PC-3 (cell line): ENCODE measurements around the gene GPC2. TPM values are rescaled to one million over a fixed set of nuclear protein-coding genes. Genes with fewer than 3 reads are reported as not detected.

ENCODE experiments used
- ATAC-seq: fragments of 200-7000 bp; cut with Tn5 transposase; 2 replicates; pipeline ENCODE4 v1.9.1; 2020; ENCODE audit warnings: mild to moderate bottlenecking, moderate library complexity
- BruUV-seq: library from RNA; stranded (reverse); fragments of 400-500 nt; replicated peaks from 2 replicates; lab custom pipeline; 2021; lab: Mats Ljungman, UMichigan
- CTCF ChIA-PET: fragments of 300-600 bp; sonication (Branson Sonifier 250); formaldehyde crosslinking; loops from one replicate; lab custom pipeline; 2022; ENCODE audit warnings: antibody characterized with exemption; lab: Charles Lee
- POLR2A ChIA-PET: fragments of 300-600 bp; sonication (Branson Sonifier 250); formaldehyde crosslinking; loops from one replicate; lab custom pipeline; 2022; ENCODE audit warnings: antibody characterized with exemption; ENCODE audit not compliant: unreplicated experiment; lab: Charles Lee
- DNase-seq: peaks from one replicate; pipeline ENCODE4 v3.0.0-alpha.2; 2015
- H2AFZ ChIP-seq: fragments of 300-600 bp; sonication (generic); 2 replicates; pipeline ENCODE4 v1.6.0; 2016; ENCODE audit warnings: antibody characterized with exemption, low read length
- H3F3A ChIP-seq: fragments of 300-600 bp; sonication (generic); one replicate; pipeline ENCODE4 v1.6.0; 2017; ENCODE audit warnings: antibody characterized with exemption, low read length, control low read depth, mild to moderate bottlenecking; ENCODE audit not compliant: unreplicated experiment
- H3K27ac ChIP-seq: fragments of 300-600 bp; sonication (generic); 2 replicates; pipeline ENCODE4 v1.5.1; 2016; ENCODE audit warnings: mild to moderate bottlenecking, low read length
- H3K27me3 ChIP-seq: fragments of 300-600 bp; sonication (generic); 2 replicates; pipeline ENCODE4 v1.6.1; 2016; ENCODE audit warnings: low read length, mixed read lengths
- H3K36me3 ChIP-seq: fragments of 300-600 bp; sonication (generic); 2 replicates; pipeline ENCODE4 v1.6.1; 2016; ENCODE audit warnings: low read depth, mixed run types, low read length, mixed read lengths
- H3K4me1 ChIP-seq: fragments of 300-600 bp; sonication (generic); 2 replicates; pipeline ENCODE4 v1.5.1; 2016; ENCODE audit warnings: low read length; ENCODE audit not compliant: insufficient read depth
- H3K4me2 ChIP-seq: fragments of 300-600 bp; sonication (generic); 2 replicates; pipeline ENCODE4 v1.6.0; 2016; ENCODE audit warnings: low read length
- H3K4me3 ChIP-seq: fragments of 300-600 bp; sonication (generic); 2 replicates; pipeline ENCODE4 v1.5.1; 2016; ENCODE audit warnings: mild to moderate bottlenecking, low read length, mixed read lengths
- H3K79me2 ChIP-seq: fragments of 300-600 bp; sonication (generic); 2 replicates; pipeline ENCODE4 v1.6.1; 2017; ENCODE audit warnings: low read length, mixed read lengths
- H3K9ac ChIP-seq: fragments of 300-600 bp; sonication (generic); 2 replicates; pipeline ENCODE4 v1.6.0; 2016; ENCODE audit warnings: mild to moderate bottlenecking, low read length
- H3K9me2 ChIP-seq: fragments of 300-600 bp; sonication (generic); replicated peaks from 2 replicates; pipeline ENCODE4 v1.6.1; 2016; ENCODE audit warnings: mixed run types, low read length, mixed read lengths
- H3K9me3 ChIP-seq: fragments of 300-600 bp; sonication (generic); 2 replicates; pipeline ENCODE4 v1.6.1; 2016; ENCODE audit warnings: low read length, mixed read lengths
- H4K20me1 ChIP-seq: fragments of 300-600 bp; sonication (generic); 2 replicates; pipeline ENCODE4 v1.6.1; 2016; ENCODE audit warnings: low read length, mixed read lengths
- EZH2 ChIP-seq: fragments of 300-600 bp; sonication (generic); IDR thresholded peaks from one replicate; pipeline ENCODE4 v1.6.1; 2017; ENCODE audit warnings: antibody characterized with exemption, mild to moderate bottlenecking, low read length; ENCODE audit not compliant: unreplicated experiment
- EZH2phosphoT487 ChIP-seq: fragments of 300-600 bp; sonication (generic); IDR thresholded peaks from 2 replicates; pipeline ENCODE4 v1.6.1; 2018; ENCODE audit warnings: mild to moderate bottlenecking, antibody characterized with exemption, low read length, borderline replicate concordance
- intact Hi-C: fragments of 100-400 bp; cut with micrococcal nuclease; formaldehyde crosslinking; loops from 2 replicates; pipeline ENCODE4 v1.9.0; 2023
- total RNA-seq: library from RNA; depleted of rRNA; stranded (reverse); fragments of >200 nt; gene quantifications from 2 replicates; pipeline ENCODE4 v1.2.3, GENCODE V29; 2014
- TF ChIP-seq, protein P1 (sequence below): fragments of 300-600 bp; sonication (generic); conservative IDR thresholded peaks from 2 replicates; pipeline ENCODE4 v1.5.1; 2017; ENCODE audit warnings: antibody characterized with exemption, low read depth, mild to moderate bottlenecking, low read length

GPC2 gene
- total RNA-seq, 1 experiment from 2014 or later: 1.6 TPM

DNA sequence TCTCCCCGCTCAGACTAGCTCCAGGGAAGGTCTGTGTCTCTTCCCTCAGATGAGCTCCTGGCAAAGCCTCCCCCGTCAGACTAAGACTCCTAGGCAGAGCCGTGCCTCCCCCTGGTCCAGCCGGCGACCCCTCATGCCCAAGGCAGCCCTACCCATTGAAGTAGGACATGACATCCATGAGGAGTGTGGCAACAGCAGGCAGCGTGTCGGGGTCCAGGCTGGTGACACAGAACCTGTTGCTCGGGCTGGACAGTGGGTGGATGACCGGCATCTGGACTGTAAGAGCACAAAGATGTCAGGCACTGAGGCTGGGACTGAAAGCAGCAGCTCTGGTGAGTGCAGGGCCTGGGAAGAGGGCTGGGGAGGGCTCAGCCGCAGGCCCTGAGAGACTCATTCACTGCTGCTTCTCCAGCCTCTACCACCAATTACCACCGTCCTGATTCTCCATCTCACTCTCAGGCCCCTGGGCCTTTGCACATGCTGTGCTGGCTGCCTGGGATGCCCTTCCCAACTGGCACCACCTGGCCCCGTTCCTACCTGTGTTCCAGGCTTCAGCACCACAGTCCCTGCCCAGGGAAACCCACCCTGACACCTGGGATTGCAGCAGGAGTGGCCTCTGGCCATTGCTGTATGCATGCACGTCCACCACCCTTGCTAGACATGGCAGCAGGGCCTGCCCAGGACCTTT is 45.4 kb upstream of the GPC2 start:
- Histone ChIP-seq H3K79me2 (no peaks in the 10 kb centered on the region), H3F3A (no peaks in the 10 kb centered on the region), H3K4me2 (no peak overlapping the region), H3K4me3 (no peak overlapping the region), H3K27me3 (no peaks in the 10 kb centered on the region), H2AFZ (no peak overlapping the region), H3K9ac (no peak overlapping the region), H3K36me3 (no peaks in the 10 kb centered on the region), H3K9me2 (no peaks in the 10 kb centered on the region), H3K4me1 (no peaks in the 10 kb centered on the region), H3K27ac (no peak overlapping the region), H3K9me3 (no peaks in the 10 kb centered on the region), H4K20me1 (no peaks in the 10 kb centered on the region)
- no peak for DNase-seq
- ChIA-PET CTCF (interaction anchor here (0.6 kb wide), 1 partner anchor 185 kb away, joined by 3 read pairs; no protein-coding TSS in a partner anchor), POLR2A (no interaction called here)
- ATAC-seq: no peak
- no TSS peak for BruUV-seq
- intact Hi-C loops: no loop called here
- TF ChIP-seq, protein P1, sequence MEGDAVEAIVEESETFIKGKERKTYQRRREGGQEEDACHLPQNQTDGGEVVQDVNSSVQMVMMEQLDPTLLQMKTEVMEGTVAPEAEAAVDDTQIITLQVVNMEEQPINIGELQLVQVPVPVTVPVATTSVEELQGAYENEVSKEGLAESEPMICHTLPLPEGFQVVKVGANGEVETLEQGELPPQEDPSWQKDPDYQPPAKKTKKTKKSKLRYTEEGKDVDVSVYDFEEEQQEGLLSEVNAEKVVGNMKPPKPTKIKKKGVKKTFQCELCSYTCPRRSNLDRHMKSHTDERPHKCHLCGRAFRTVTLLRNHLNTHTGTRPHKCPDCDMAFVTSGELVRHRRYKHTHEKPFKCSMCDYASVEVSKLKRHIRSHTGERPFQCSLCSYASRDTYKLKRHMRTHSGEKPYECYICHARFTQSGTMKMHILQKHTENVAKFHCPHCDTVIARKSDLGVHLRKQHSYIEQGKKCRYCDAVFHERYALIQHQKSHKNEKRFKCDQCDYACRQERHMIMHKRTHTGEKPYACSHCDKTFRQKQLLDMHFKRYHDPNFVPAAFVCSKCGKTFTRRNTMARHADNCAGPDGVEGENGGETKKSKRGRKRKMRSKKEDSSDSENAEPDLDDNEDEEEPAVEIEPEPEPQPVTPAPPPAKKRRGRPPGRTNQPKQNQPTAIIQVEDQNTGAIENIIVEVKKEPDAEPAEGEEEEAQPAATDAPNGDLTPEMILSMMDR: no peak
- TF ChIP-seq EZH2phosphoT487 (no peak), EZH2 (no peak)

DNA sequence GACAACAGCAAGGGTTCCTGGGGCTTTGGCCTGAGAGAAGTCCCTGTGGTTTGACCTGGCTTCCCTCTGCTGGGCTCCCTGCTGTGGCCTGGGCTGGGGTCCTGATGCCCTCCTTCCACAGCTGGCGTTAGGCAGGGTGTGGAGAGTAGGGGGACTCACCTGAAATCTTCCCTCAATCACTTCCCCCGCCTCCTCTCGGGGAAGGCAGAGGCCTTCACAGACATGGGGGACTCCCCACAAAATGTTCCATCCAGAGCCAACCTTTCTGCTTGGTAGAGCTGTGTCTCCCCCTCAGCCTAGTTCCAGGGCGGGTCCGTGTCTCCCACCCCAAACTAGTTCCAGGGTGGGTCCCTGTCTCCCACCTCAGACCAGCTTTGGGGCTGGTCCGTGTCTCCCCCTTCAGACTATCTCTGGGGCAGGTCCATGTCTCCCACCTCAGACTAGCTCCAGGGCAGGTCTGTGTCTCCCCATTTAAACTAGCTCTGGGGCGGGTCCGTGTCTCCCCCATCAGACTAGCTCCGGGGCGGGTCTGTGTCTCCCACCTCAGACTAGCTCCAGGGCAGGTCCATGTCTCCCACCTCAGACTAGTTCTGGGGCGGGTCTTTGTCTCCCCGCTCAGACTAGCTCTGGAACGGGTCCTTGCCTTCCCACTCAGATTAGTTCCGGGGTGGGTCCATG is 44.7 kb upstream of the GPC2 start:
- no peak overlapping the region for H3K27ac ChIP-seq
- intact Hi-C loops: no loop called here
- CTCF ChIA-PET: interaction anchor here (0.6 kb wide), 2 partner anchors 186 to 583 kb away, joined by 3 read pairs; no protein-coding TSS in a partner anchor
- H3K36me3 ChIP-seq: no peaks in the 10 kb centered on the region
- H3K9me3 ChIP-seq: no peaks in the 10 kb centered on the region
- BruUV-seq: no TSS peak
- ATAC-seq: no peak
- no peaks in the 10 kb centered on the region for H3K79me2 ChIP-seq
- no peaks in the 10 kb centered on the region for H3K27me3 ChIP-seq
- H3K4me1 ChIP-seq: no peaks in the 10 kb centered on the region
- no peaks in the 10 kb centered on the region for H3F3A ChIP-seq
- no peak overlapping the region for H3K4me3 ChIP-seq
- POLR2A ChIA-PET: no interaction called here
- H3K9me2 ChIP-seq: no peaks in the 10 kb centered on the region
- no peak for DNase-seq
- no peak for TF ChIP-seq EZH2
- TF ChIP-seq, protein P1: no peak
- no peak for TF ChIP-seq EZH2phosphoT487
- H3K4me2 ChIP-seq: no peak overlapping the region
- H4K20me1 ChIP-seq: no peaks in the 10 kb centered on the region
- no peak overlapping the region for H2AFZ ChIP-seq
- H3K9ac ChIP-seq: no peak overlapping the region
